NCI-H69 (cell line): ENCODE data around the gene NME1.
"Not testable (repeated sequence)": the region's sequence is repeated elsewhere in the genome, so short reads cannot be mapped to it uniquely, and the experiment has no call there.

ENCODE experiments used
- DNase-seq: peaks from one replicate; lab custom pipeline; 2025; lab: John Stamatoyannopoulos, UW

Gene NME1

GRCh38 chr17:51144266-51145022 is 8.9 kb upstream of the NME1 start:
- DNase-seq: peak; percentile 98

GRCh38 chr17:51147650-51148049 is 5.7 kb upstream of the NME1 start:
- DNase-seq: no peak

DNA sequence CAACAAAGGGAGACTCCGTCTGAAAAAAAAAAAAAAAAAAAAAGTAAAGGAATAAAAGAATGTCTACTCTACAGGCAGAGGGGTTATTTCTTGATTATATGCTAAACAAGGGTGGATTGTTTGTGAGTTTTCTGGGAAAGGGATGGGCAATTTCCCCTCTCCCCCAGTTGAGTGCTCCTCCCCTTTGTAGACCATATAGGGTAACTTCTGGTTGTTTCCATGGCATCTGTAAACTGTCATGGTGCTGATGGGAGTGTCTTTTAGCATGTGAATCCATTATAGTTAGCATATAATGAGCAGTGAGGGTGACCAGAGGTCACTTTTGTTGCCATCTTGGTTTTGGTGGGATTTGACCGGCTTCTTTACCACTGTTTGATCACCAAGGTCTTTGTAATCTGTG is 4.2 kb upstream of the NME1 start:
- no peak for DNase-seq

DNA sequence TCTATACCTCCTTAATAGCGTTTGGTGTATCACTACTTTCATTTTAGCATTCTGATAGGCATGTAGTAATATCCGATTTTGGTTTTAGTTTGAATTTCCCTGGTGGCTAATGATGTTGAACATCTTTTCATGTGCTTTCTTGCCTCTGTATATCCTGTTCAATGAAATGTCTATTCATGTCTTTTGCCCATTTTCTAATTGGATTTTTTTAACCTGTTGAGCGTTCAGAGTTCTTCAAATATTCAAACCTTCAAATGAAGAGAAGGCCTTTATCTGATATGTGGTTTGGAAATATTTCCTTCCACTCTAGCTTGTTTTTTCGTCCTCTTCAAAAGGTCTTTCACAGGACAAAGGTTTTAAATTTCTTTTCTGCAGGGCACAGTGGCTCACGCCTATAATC is 2.4 kb upstream of the NME1 start:
- no peak for DNase-seq

GRCh38 chr17:51152766-51153209 is 571 bp upstream of the NME1 start:
- DNase-seq: peak; percentile 62

DNA sequence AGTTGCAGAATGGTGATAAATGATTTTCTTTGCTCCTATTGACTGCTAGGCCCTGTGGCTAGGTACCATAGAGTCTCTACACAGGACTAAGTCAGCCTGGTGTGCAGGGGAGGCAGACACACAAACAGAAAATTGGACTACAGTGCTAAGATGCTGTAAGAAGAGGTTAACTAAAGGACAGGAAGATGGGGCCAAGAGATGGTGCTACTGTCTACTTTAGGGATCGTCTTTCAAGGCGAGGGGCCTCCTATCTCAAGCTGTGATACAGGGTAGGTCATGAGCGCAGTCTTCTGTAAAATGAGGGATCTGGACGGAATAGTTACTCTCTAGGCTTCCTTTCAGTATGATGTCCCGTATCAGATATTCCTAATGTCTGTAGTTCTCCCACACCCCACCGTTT is 817 bp downstream of the NME1 start:
- peak; percentile 42 for DNase-seq

- no peak for DNase-seq
These were observed 2.1 kb downstream of the NME1 start for GRCh38 chr17:51155416-51155815.

DNA sequence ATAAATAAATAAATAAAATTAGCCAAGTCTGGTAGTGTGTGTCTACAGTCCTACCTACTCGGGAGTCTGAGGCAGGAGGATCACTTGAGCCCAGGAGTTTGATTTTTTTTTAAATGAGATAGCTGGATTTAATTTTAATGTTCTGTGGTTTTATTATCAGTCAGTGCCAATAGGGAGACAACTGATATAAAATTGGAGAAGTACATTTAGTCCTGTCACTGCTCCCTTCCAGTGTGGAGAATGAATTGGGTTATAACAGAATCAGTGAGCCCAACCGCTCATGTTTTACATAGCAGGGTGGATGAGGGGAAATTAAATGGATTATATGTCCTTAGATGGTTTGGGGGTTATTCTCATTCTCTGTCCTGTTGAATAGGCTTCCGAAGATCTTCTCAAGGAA is 6.2 kb downstream of the NME1 start:
- no peak for DNase-seq

GRCh38 chr17:51161541-51161940 is 8.2 kb downstream of the NME1 start:
- no peak for DNase-seq

- peak; percentile 51 for DNase-seq
These were observed 11.7 kb downstream of the NME1 start for GRCh38 chr17:51164911-51165679.

DNA sequence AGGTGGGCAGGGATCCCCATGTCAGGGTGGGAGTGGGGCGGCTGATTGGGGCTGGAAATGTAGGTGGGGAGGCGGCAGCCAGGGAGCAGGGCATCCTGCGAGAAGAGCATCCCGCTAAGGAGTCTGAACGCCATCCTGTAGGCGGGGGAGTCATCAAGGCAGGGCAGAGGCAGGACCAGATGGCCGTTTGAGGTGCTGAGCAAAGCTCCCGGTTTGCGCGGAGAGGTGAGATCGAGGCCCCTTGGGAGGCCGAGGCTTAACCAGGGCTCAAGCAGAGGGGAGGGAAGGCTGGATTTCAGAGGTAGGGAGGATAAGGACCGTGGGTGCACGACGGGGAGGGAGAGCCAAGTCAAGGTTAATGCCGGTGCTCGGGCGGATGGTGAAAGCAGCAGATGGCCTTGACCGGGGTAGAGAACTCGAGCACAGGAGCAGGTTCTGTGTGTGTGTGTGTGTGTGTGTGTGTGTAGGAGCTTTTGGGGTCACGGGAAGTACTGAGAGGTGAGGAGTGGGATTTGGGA is 12.4 kb downstream of the NME1 start:
- peak; percentile 81 for DNase-seq

DNA sequence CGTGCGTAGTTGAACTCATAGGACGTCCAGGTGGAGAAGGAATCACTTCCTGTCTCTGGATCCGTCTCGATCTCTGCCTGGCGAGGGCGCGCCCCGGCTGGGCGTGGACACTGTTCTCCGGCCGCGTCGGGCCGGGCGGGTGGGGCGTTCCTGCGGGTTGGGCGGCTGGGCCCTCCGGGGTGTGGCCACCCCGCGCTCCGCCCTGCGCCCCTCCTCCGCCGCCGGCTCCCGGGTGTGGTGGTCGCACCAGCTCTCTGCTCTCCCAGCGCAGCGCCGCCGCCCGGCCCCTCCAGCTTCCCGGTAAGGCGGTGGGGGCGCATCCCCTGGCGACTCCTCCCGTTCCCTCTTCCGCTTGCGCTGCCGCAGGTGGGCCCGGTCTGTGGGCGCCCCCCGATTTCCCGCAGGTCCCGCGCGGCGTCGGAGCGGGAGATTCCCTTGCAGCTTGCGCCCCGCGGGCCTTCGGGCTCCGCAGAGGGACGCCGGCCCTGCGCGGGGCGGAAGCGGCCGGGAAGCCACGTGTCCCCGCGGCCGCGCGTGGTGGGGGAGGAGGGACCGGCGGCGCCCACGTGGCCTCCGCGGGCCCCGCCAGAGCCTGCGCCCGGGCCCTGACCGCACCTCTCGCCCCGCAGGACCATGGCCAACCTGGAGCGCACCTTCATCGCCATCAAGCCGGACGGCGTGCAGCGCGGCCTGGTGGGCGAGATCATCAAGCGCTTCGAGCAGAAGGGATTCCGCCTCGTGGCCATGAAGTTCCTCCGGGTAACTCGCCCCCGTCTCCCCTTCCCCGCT is 13.0 kb downstream of the NME1 start, which contains the start of gene NME2:
NME2 (plus strand) TSS at position 214 of the 789 bp plus-strand sequence; CDS start at position 634, 420 bp downstream.
- peak; percentile 96 for DNase-seq

DNA sequence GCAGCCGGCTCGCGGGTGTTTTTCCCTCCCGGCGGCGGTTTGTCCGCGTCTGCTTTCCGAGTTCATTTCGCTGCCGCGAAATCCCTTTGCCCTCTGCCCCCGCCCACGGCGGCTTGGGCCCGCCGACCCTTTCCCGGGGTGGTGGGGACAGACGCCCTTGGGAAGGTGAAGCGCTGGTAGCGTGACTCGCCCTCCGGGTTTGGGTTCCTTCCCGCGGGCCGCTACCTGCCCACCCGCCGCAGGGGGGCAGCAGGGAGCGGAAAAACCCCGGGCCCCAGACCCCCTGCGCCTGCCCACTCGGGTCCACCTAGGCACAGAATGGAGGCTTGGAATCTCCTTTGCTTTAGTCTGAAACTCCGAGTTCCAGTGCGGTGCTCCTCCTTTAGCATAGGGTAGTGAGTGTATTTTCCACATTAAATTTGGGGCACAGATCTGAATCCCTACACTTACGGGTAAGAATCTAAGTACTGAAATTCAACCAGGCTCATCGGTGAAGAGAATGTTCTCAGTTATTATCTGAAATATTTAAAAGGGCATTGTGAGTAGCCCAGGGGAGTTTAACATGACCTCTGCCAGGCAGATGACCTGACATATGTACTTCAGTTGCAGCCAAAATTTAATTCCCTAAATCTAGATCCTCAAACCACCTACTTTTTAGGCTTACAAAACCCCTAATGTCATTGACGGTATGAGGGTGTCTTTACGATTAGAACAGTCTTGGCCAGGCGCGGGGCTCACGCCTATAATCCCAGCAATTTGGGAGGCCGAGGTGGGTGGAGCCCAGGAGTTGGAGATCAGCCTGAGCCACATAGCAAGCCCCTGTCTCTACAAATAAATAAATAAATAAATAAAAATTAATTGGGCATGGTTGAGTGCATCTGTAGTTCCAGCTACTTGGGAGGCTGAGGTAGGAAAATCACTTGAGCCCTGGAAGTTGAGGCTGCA is 13.9 kb downstream of the NME1 start:
- peak; percentile 78 for DNase-seq

DNA sequence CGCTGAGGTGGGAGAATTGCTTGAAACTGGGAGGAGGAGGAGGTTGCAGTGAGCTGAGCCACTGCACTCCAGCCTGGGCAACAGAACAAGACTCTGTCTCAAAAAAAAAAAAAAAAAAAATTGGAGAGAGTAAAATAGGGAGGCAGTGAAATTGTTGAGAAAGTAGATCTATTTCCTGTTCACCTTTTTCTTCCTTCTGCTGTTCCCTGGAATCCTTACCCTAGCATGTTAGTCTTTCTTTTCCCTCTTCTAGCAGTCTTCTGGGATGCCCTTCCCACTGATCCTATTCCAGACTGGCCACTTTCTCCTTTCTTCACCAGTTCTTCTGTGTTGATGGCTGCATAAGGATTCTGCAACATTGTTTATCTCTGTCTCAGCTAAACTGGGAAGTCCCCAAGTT is 16.0 kb downstream of the NME1 start:
- no peak for DNase-seq

GRCh38 chr17:51170736-51171135 is 17.4 kb downstream of the NME1 start:
- DNase-seq: no peak

- DNase-seq: not testable (repeated sequence)
These were observed 18.7 kb downstream of the NME1 start for GRCh38 chr17:51172030-51172429.

DNA sequence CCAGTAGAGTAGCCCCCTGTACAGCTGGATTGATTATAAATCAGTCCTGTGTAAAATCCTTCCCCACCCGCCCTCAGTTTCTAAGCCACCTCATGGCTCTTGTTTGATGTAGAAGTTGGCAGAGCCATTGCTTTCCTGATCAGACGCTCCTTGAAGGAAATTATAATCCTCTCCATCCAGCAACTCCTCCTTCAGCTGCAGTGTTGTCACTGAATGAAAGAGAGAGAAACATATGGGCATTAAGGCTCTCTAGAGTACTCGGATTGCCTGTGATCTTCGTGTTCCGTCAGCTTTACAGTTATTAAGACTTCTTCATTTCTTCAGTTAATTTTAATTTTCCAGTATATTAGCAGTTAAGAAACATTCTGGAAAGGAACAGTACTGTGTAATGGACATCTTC is 27.1 kb downstream of the NME1 start:
- no peak for DNase-seq

DNA sequence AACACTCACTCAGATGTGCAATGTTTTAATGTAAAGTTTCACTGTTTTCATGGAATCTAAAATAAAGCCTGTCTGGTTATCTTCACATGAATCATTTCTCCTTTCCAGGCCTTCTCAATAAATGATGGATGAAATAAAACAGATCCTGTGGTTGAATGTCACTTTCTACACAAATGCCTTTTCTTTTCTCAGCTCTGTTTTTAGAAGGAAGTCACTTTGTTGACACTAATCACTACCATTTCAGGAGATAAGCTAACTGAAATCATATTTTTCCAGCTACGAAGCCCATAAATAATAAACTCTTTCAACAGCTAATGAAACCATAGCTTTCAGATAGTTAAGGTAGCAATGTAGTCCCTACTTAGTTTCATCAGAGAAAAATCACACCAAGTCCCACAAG is 30.8 kb downstream of the NME1 start:
- no peak for DNase-seq

GRCh38 chr17:51185763-51186332 is 32.5 kb downstream of the NME1 start:
- no peak for DNase-seq

DNA sequence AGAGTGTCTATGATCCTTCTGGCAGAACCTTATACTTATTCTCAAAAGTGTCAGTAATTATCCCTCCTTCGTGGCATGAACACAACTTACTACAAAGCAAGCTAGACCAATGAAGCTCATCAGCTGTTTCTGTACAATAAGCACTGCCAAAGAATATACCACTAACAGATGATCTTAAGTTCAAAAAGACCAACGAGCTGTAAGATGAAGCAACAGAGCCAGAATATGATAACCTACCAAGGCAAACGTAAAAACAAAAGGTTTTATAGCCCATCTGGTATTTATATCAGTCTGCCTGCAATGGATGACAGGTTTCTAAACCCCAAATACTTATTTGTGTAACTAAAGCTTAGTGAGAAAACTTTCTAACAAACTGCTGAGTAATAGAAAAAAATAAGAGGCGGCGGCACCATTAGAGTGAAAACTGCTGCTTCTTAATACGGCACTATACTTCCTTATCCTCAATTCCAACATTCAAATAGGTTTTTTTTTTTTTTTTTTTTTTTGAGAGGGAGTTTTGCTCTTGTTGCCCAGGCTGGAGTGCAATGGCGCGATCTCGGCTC is 35.0 kb downstream of the NME1 start:
- DNase-seq: no peak
